B cell (primary cell): ENCODE results near the gene MYF5. TPM values are rescaled to one million over a fixed set of nuclear protein-coding genes. Genes with fewer than 3 reads are reported as not detected.

Source experiments
- ATAC-seq: fragments of 200-7000 bp; cut with Tn5 transposase; one replicate; pipeline ENCODE4 v1.10.0; 2021; ENCODE audit warnings: low read depth, mild to moderate bottlenecking, moderate number of reproducible peaks, moderate library complexity
- CTCF ChIA-PET: fragments of 350-600 bp; sonication (Branson Sonifier 250); formaldehyde crosslinking; loops from one replicate; lab custom pipeline; 2021; ENCODE audit warnings: antibody characterized with exemption, inconsistent platforms; lab: Charles Lee
- POLR2A ChIA-PET: fragments of 350-600 bp; sonication (Branson Sonifier 250); formaldehyde crosslinking; loops from one replicate; lab custom pipeline; 2021; ENCODE audit warnings: antibody characterized with exemption; lab: Charles Lee
- DNase-seq: peaks from one replicate; pipeline ENCODE4 v3.0.0; 2013
- H2AFZ ChIP-seq: 2 replicates; pipeline ENCODE4 v1.6.1; 2012; ENCODE audit warnings: mild to moderate bottlenecking, low read depth, low read length; ENCODE audit not compliant: insufficient read depth, poor library complexity, severe bottlenecking
- H3K27ac ChIP-seq, 2 donors: 1 replicate in 1 of 2; 2 replicates in 1 of 2; pipeline ENCODE4 v1.5.1; 2012 to 2013; ENCODE audit warnings: low read length in 2 of 2, mild to moderate bottlenecking in 2 of 2, moderate library complexity in 1 of 2
- H3K27me3 ChIP-seq, 4 experiments: fragments of 200-600 bp in 1 of 4; sonication (generic) in 1 of 4; replicated peaks in 1 of 4; 1 replicate in 2 of 4; 2 replicates in 2 of 4; pipeline versions ENCODE4 v1.6.1 to v1.7.0; 2013 to 2016; ENCODE audit warnings: low read length in 3 of 4, mild to moderate bottlenecking in 2 of 4, mixed read lengths in 1 of 4, moderate library complexity in 1 of 4; ENCODE audit not compliant: insufficient read depth in 4 of 4, control insufficient read depth in 3 of 4; ENCODE audit errors: control extremely low read depth in 1 of 4
- H3K36me3 ChIP-seq, 2 experiments: replicated peaks in 1 of 2; 1 replicate in 1 of 2; 2 replicates in 1 of 2; pipeline versions ENCODE4 v1.6.1 to v1.7.1; 2013; ENCODE audit warnings: low read length in 1 of 2; ENCODE audit not compliant: insufficient read depth in 2 of 2, control insufficient read depth in 1 of 2; ENCODE audit errors: control extremely low read depth in 1 of 2, extremely low read depth in 1 of 2
- H3K4me1 ChIP-seq, 2 donors: fragments of 200-600 bp in 1 of 2; sonication (generic) in 1 of 2; 1 replicate in 1 of 2; 2 replicates in 1 of 2; pipeline versions ENCODE4 v1.5.1 to v1.6.1; 2013 to 2017; ENCODE audit warnings: low read length in 2 of 2; ENCODE audit not compliant: control insufficient read depth in 2 of 2, insufficient read depth in 2 of 2
- H3K4me2 ChIP-seq: replicated peaks from 2 replicates; pipeline ENCODE3; 2012; ENCODE audit warnings: mild to moderate bottlenecking, low read depth, low read length; ENCODE audit not compliant: poor library complexity, severe bottlenecking
- H3K4me3 ChIP-seq, 5 experiments: fragments of 200-600 bp in 1 of 5; sonication (generic) in 1 of 5; 1 replicate in 3 of 5; 2 replicates in 2 of 5; pipeline versions ENCODE4 v1.5.1 to v1.7.0; 2011 to 2016; ENCODE audit warnings: low read length in 4 of 5, mild to moderate bottlenecking in 4 of 5, low read depth in 2 of 5, control low read depth in 1 of 5, moderate library complexity in 1 of 5; ENCODE audit not compliant: insufficient read depth in 1 of 5; ENCODE audit errors: control extremely low read depth in 1 of 5, extremely low read depth in 1 of 5
- H3K79me2 ChIP-seq: fragments of 200-600 bp; sonication (generic); one replicate; pipeline ENCODE4 v1.6.0; 2016; ENCODE audit warnings: low read length; ENCODE audit not compliant: control insufficient read depth, insufficient read depth
- H3K9ac ChIP-seq: fragments of 200-600 bp; sonication (generic); 2 replicates; pipeline ENCODE4 v1.6.1; 2017; ENCODE audit warnings: mild to moderate bottlenecking, low read length, moderate library complexity
- H3K9me3 ChIP-seq, 3 donors: one replicate each; pipeline versions ENCODE4 v1.6.1 to v1.7.1; 2013; ENCODE audit warnings: low read length in 2 of 3; ENCODE audit not compliant: control insufficient read depth in 2 of 3, insufficient read depth in 1 of 3; ENCODE audit errors: control extremely low read depth in 1 of 3
- H4K20me1 ChIP-seq: 2 replicates; pipeline ENCODE4 v1.6.0; 2012; ENCODE audit warnings: mild to moderate bottlenecking, low read length; ENCODE audit not compliant: insufficient read depth, control insufficient read depth, poor library complexity, severe bottlenecking
- H3K27ac Mint-ChIP-seq: one replicate; pipeline ENCODE4 v1.8.0; 2021; ENCODE audit warnings: mixed read lengths
- H3K27me3 Mint-ChIP-seq: one replicate; pipeline ENCODE4 v1.8.0; 2021; ENCODE audit warnings: mixed read lengths
- H3K4me1 Mint-ChIP-seq: one replicate; pipeline ENCODE4 v1.8.0; 2021; ENCODE audit warnings: mixed read lengths
- H3K4me3 Mint-ChIP-seq: one replicate; pipeline ENCODE4 v1.8.0; 2021; ENCODE audit warnings: mixed read lengths
- H3K9me3 Mint-ChIP-seq: one replicate; pipeline ENCODE4 v1.8.0; 2022; ENCODE audit warnings: mixed read lengths; ENCODE audit not compliant: insufficient read depth
- EZH2 ChIP-seq: IDR thresholded peaks from 2 replicates; pipeline ENCODE4 v1.6.1; 2012; ENCODE audit warnings: borderline replicate concordance, low read depth, mild to moderate bottlenecking, moderate library complexity, low read length; ENCODE audit not compliant: insufficient read depth, poor library complexity, severe bottlenecking
- WGBS: methylation state at CpG from one replicate; pipeline ENCODE4 v1.1.5; 2013; ENCODE audit warnings: missing lambda C conversion rate; ENCODE audit not compliant: insufficient coverage; 5-methylcytosine and 5-hydroxymethylcytosine counted together
- intact Hi-C: fragments of 100-400 bp; cut with micrococcal nuclease; formaldehyde crosslinking; loops from one replicate; pipeline ENCODE4 v1.10.0; 2022
- polyA plus RNA-seq: library from polyadenylated mRNA; depleted of rRNA; stranded (reverse); fragments of >200 nt; gene quantifications from 2 replicates; pipeline ENCODE4 v1.2.3, GENCODE V29; 2012
- total RNA-seq, 2 donors: library from RNA; stranded (reverse); fragments of 120-200 nt in 1 of 2; gene quantifications; 1 replicate in 1 of 2; 2 replicates in 1 of 2; pipeline versions ENCODE4 v1.2.3 to v1.2.4, GENCODE V29; 2013 to 2022
- TF ChIP-seq, protein P1 (sequence below): fragments of 200-600 bp; IDR thresholded peaks from one replicate; pipeline ENCODE4 v1.8.0; 2022; ENCODE audit warnings: antibody characterized with exemption, mild to moderate bottlenecking

Gene MYF5
- total and polyA plus RNA-seq, 2 donors (not counting 1 experiment from before 2014, with no cell fraction given): not detected

DNA sequence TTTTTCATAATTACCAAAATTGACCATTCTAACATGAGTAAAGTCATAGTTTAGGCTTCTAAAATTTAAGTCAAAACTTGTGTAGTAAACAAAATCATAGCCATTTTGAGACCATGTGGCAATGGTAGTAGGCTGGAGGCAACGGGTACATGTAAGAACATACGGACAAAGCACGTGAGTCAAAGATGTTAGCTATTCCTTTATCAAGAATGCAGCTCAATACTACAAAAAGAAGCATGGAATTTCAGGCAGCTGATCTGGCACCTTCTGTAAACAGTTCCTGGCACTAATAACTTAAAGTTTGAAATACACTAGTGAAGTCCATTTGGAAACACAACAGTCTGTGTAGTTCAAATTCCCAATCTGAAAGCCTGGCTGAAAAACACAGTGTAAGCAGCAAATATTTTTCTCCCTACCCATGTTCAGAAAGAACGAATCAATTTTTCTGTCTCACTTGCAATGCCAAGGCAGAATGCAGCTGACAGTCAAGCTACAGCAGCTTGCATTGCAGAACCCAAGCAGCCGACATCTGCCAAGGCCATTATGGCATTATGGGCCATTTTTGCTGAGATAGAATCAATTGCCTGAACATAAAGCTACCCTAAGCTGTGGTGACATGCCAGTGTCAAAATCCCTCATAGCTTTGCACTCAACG is 29.3 kb downstream of the MYF5 start:
- H4K20me1 ChIP-seq: no peaks in the 10 kb centered on the region
- no peak overlapping the region for H3K4me3 Mint-ChIP-seq
- H3K27ac ChIP-seq: no peak overlapping the region
- H3K9ac ChIP-seq: no peak overlapping the region
- H3K36me3 ChIP-seq: no peaks in the 10 kb centered on the region
- DNase-seq (no peak), ATAC-seq (no peak)
- H3K4me3 ChIP-seq: no peak overlapping the region
- WGBS: 58% methylated on average over 3 of the region's 6 CpGs
- H2AFZ ChIP-seq: no peak overlapping the region
- H3K79me2 ChIP-seq: no peaks in the 10 kb centered on the region
- TF ChIP-seq, protein P1, sequence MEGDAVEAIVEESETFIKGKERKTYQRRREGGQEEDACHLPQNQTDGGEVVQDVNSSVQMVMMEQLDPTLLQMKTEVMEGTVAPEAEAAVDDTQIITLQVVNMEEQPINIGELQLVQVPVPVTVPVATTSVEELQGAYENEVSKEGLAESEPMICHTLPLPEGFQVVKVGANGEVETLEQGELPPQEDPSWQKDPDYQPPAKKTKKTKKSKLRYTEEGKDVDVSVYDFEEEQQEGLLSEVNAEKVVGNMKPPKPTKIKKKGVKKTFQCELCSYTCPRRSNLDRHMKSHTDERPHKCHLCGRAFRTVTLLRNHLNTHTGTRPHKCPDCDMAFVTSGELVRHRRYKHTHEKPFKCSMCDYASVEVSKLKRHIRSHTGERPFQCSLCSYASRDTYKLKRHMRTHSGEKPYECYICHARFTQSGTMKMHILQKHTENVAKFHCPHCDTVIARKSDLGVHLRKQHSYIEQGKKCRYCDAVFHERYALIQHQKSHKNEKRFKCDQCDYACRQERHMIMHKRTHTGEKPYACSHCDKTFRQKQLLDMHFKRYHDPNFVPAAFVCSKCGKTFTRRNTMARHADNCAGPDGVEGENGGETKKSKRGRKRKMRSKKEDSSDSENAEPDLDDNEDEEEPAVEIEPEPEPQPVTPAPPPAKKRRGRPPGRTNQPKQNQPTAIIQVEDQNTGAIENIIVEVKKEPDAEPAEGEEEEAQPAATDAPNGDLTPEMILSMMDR: no peak
- TF ChIP-seq EZH2: no peak
- intact Hi-C loops: no loop called here
- H3K4me2 ChIP-seq: no peak overlapping the region
- no peaks in the 10 kb centered on the region for H3K4me1 Mint-ChIP-seq
- CTCF ChIA-PET: no interaction called here
- no peaks in the 10 kb centered on the region for H3K4me1 ChIP-seq
- no peaks in the 10 kb centered on the region for H3K9me3 Mint-ChIP-seq
- no peaks in the 10 kb centered on the region for H3K9me3 ChIP-seq
- POLR2A ChIA-PET: no interaction called here
- no peaks in the 10 kb centered on the region for H3K27me3 Mint-ChIP-seq
- no peak overlapping the region for H3K27ac Mint-ChIP-seq
- H3K27me3 ChIP-seq: no peaks in the 10 kb centered on the region

DNA sequence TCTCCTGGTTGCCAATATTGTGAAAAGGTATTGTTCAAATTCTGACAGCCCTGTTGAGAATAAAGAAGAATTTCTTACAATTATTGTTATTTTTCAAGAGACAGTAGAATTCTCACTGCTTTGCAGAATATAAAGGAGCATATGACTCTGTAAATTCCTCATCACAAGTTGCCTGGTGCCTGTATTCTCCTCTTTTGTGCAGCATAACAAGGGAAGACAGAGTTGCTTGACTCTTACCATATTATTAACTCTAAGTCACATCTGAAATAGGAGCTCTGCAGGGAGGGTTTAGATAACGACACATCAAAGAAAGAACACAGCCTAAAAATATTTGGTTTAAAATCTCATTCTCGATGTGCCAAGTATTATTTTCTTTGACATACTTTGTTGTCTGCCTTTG is 31.1 kb downstream of the MYF5 start:
- intact Hi-C loops: no loop called here
- ChIA-PET CTCF (no interaction called here), POLR2A (no interaction called here)
- H3K27ac Mint-ChIP-seq: no peak overlapping the region
- Histone ChIP-seq H2AFZ (no peak overlapping the region), H3K9me3 (no peaks in the 10 kb centered on the region), H4K20me1 (no peaks in the 10 kb centered on the region), H3K36me3 (no peaks in the 10 kb centered on the region), H3K4me1 (no peaks in the 10 kb centered on the region), H3K27me3 (no peaks in the 10 kb centered on the region), H3K4me2 (no peak overlapping the region), H3K9ac (no peak overlapping the region), H3K27ac (no peak overlapping the region), H3K4me3 (no peak overlapping the region), H3K79me2 (no peaks in the 10 kb centered on the region)
- DNase-seq: no peak
- no CpG with 5 or more reads among the region's 2 CpGs for WGBS
- no peaks in the 10 kb centered on the region for H3K4me1 Mint-ChIP-seq
- no peaks in the 10 kb centered on the region for H3K9me3 Mint-ChIP-seq
- no peaks in the 10 kb centered on the region for H3K27me3 Mint-ChIP-seq
- TF ChIP-seq, protein P1: no peak
- no peak for TF ChIP-seq EZH2
- ATAC-seq: no peak
- no peak overlapping the region for H3K4me3 Mint-ChIP-seq
